22Rv1 (cell line): Measurements from ENCODE around the gene KRTAP2-1.
"Not testable (repeated sequence)": the region's sequence is repeated elsewhere in the genome, so short reads cannot be mapped to it uniquely, and the experiment has no call there.

Source experiments
- H3K27ac ChIP-seq: fragments of 450-650 bp; 2 replicates; pipeline ENCODE4 v1.5.1; 2017
- ZFX ChIP-seq: fragments of 450-650 bp; IDR thresholded peaks from 2 replicates; pipeline ENCODE4 v1.6.1; 2017; ENCODE audit warnings: antibody characterized with exemption, borderline replicate concordance
- TF ChIP-seq, protein P1 (sequence below): fragments of 450-650 bp; IDR thresholded peaks from 2 replicates; pipeline ENCODE4 v1.5.1; 2017; ENCODE audit warnings: mild to moderate bottlenecking

The KRTAP2-1 gene

DNA sequence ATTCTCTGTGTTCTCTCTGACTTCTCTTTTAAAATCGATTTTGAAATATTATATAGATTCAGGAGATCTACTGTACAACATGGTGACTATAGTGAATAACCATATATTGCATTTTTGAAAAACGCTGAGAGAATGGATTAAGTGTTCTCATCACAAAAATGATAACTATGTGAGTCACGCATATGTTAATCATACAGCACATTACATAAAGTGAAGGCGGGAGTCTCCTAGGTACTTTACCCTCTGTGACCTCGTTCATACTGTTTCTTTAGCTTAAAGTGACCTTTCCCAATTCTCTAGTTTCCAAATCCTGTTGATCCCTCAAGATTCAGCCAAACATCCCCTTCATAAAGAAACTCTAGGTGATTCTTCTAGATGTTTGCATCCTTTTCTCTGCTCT, 44.3 kb downstream of the KRTAP2-1 start:
- no peak for TF ChIP-seq ZFX
- TF ChIP-seq, protein P1, sequence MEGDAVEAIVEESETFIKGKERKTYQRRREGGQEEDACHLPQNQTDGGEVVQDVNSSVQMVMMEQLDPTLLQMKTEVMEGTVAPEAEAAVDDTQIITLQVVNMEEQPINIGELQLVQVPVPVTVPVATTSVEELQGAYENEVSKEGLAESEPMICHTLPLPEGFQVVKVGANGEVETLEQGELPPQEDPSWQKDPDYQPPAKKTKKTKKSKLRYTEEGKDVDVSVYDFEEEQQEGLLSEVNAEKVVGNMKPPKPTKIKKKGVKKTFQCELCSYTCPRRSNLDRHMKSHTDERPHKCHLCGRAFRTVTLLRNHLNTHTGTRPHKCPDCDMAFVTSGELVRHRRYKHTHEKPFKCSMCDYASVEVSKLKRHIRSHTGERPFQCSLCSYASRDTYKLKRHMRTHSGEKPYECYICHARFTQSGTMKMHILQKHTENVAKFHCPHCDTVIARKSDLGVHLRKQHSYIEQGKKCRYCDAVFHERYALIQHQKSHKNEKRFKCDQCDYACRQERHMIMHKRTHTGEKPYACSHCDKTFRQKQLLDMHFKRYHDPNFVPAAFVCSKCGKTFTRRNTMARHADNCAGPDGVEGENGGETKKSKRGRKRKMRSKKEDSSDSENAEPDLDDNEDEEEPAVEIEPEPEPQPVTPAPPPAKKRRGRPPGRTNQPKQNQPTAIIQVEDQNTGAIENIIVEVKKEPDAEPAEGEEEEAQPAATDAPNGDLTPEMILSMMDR, result no peak

DNA sequence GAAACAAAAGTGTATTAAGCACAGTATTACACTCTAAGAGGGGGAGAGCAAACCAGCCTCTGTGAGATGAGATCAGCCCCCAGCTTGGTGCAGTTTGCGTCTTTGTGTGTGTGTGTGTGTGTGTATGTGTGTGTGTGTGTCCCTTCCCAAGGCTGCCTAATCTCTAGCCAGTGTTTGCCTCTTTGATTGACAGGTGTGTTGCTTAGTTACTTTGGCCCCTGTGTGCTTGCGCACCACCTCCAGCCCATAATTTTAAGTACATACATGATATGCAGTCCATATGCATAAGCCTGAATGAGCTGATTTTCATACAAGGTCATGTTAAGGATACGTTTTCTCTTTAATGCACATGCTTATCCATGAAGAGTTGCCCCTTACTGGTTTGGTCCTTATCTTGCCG, 45.3 kb downstream of the KRTAP2-1 start:
- TF ChIP-seq, protein P1, result no peak
- no peak for TF ChIP-seq ZFX
- H3K27ac ChIP-seq, result no peak overlapping the region

More for the DNA sequence above, 44.3 kb downstream of the KRTAP2-1 start:
- H3K27ac ChIP-seq, result no peak overlapping the region

DNA sequence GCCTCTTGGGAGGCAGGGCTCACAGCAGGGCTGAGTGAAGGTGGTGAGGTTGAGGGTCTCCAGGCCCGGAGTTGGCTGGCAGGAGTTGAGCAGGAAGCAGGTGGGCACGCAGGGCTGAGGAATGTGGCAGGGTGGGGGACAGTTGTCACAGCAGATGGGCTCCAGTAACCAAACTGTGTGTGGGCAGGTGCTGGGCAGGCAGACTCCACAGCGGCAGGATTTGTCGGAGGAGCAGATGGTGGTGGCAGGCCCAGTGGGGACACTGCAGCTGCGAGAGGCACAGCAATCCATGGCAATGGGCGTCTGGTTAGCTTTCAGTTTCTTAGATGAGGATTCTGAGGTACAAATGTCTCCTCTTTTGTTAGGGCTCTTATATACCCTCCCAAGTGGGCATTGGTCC, 47.6 kb downstream of the KRTAP2-1 start, which contains the start of gene KRTAP3-2:
KRTAP3-2 (minus strand) TSS at position 344 of the 400 bp plus-strand sequence; CDS start at position 291, 53 bp downstream.
- not testable (repeated sequence) for H3K27ac ChIP-seq

DNA sequence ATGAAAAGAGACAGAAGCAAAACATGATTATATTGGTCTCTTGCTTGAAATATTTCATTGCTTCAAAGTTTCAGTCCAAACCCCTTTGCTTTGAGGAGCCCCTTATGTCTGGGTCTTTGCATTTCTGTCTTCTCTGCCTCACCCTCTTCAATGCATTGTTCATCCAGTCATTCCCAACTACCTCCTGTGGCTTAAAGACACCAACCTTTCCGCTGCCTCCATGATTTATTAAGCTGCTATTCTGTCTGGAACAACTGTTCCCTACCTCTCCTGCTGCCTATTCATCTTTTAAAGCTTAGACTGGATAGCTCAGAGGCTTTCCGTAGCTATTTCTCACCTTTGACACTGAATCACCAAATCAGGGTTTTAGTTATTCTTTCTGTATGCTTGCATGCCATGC, 49.8 kb downstream of the KRTAP2-1 start:
- no peak overlapping the region for H3K27ac ChIP-seq
- TF ChIP-seq, protein P1, result no peak
- TF ChIP-seq ZFX, result no peak

DNA sequence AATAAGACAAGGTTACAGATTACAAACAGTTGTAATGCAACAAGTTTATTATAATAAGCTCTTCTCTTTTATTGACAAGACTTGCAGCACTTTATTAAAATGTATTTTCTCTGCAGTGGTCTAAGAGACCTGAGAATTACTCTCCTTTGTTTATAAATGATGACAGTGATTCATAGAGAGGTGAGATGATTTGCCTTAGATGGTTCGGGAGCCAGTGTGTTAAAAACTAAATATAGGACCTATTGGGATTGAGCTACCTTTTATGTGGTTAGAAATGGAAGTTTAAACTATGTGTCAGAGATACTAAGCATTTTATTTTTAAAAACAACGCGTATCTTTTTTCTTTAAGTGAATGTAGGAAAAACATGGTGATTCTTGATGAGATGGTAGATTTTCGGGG, 50.3 kb downstream of the KRTAP2-1 start:
- TF ChIP-seq ZFX, result no peak
- TF ChIP-seq, protein P1, result no peak
- H3K27ac ChIP-seq, result no peak overlapping the region
